ENCODE results near the gene RSPO3.

GRCh38 chr6:127198549-127198948 is 80.1 kb downstream of the RSPO3 start:
- TF ChIP-seq CTCF (IDR thresholded peaks at IDR 0.05): no peak
- no peak for TF ChIP-seq POLR2A (IDR thresholded peaks at IDR 0.05)
- peak in 1 of 2 donors; percentile 18 for TF ChIP-seq POLR2AphosphoS5 (IDR thresholded peaks at IDR 0.05)
- peak in 1 of 4 donors; percentile 15 for TF ChIP-seq EP300 (IDR thresholded peaks at IDR 0.05)

Data from upper lobe of left lung (tissue), 4 donors.